Mesendoderm (in vitro differentiated cells): ENCODE measurements around the gene RAET1L.

Experiments used
- DNase-seq: peaks from one replicate; pipeline ENCODE4 v3.0.0; 2013
- H2AK5ac ChIP-seq: 2 replicates; pipeline ENCODE4 v1.6.1; 2013; ENCODE audit warnings: low read length, inconsistent platforms
- H2BK120ac ChIP-seq: 2 replicates; pipeline ENCODE4 v1.6.1; 2013; ENCODE audit warnings: low read depth, mild to moderate bottlenecking, low read length, moderate library complexity, mixed read lengths
- H2BK15ac ChIP-seq: replicated peaks from 2 replicates; pipeline ENCODE4 v1.6.1; 2013; ENCODE audit warnings: low read depth, mild to moderate bottlenecking, moderate library complexity
- H2BK5ac ChIP-seq: 2 replicates; pipeline ENCODE4 v1.6.1; 2013; ENCODE audit warnings: low read length, inconsistent platforms
- H3K18ac ChIP-seq: 2 replicates; pipeline ENCODE4 v1.6.1; 2013; ENCODE audit warnings: mild to moderate bottlenecking, low read length, mixed read lengths
- H3K23ac ChIP-seq: one replicate; pipeline ENCODE4 v1.6.1; 2013; ENCODE audit warnings: low read length
- H3K27ac ChIP-seq: 2 replicates; pipeline ENCODE4 v1.5.1; 2013; ENCODE audit warnings: low read depth, mild to moderate bottlenecking, inconsistent platforms, low read length, moderate library complexity
- H3K27me3 ChIP-seq: 2 replicates; pipeline ENCODE4 v1.6.1; 2013; ENCODE audit warnings: low read length, control low read depth, mild to moderate bottlenecking, inconsistent platforms; ENCODE audit not compliant: insufficient read depth, poor library complexity
- H3K36me3 ChIP-seq: 2 replicates; pipeline ENCODE4 v1.6.1; 2013; ENCODE audit warnings: low read length, inconsistent platforms; ENCODE audit not compliant: control insufficient read depth, insufficient read depth
- H3K4ac ChIP-seq: one replicate; pipeline ENCODE4 v1.6.1; 2013; ENCODE audit warnings: low read depth, mild to moderate bottlenecking, low read length, moderate library complexity
- H3K4me1 ChIP-seq: 2 replicates; pipeline ENCODE4 v1.6.1; 2013; ENCODE audit warnings: low read depth, low read length, inconsistent platforms; ENCODE audit not compliant: control insufficient read depth
- H3K4me2 ChIP-seq: 2 replicates; pipeline ENCODE4 v1.6.1; 2013; ENCODE audit warnings: low read length
- H3K4me3 ChIP-seq: 2 replicates; pipeline ENCODE4 v1.5.1; 2013; ENCODE audit warnings: mild to moderate bottlenecking, low read length
- H3K56ac ChIP-seq: one replicate; pipeline ENCODE4 v1.6.1; 2013; ENCODE audit warnings: low read length
- H3K79me1 ChIP-seq: 2 replicates; pipeline ENCODE4 v1.6.1; 2013; ENCODE audit warnings: low read length, inconsistent platforms
- H3K79me2 ChIP-seq: 2 replicates; pipeline ENCODE4 v1.6.1; 2013; ENCODE audit warnings: mild to moderate bottlenecking, low read length; ENCODE audit not compliant: control insufficient read depth, insufficient read depth
- H3K9ac ChIP-seq: 2 replicates; pipeline ENCODE4 v1.6.1; 2013; ENCODE audit warnings: low read length, inconsistent platforms
- H4K5ac ChIP-seq: one replicate; pipeline ENCODE4 v1.6.1; 2013; ENCODE audit warnings: low read length
- H4K8ac ChIP-seq: one replicate; pipeline ENCODE4 v1.6.1; 2013; ENCODE audit warnings: low read depth, mild to moderate bottlenecking, control low read depth, low read length, moderate library complexity
- WGBS: extraction: QIAGEN DNeasy Blood & Tissue Kit; methylation state at CpG from one replicate; pipeline ENCODE4 v1.1.7; 2013; ENCODE audit warnings: low lambda C conversion rate, missing lambda C conversion rate; ENCODE audit not compliant: insufficient coverage; ENCODE audit errors: extremely low coverage; 5-methylcytosine and 5-hydroxymethylcytosine counted together

The RAET1L gene

DNA sequence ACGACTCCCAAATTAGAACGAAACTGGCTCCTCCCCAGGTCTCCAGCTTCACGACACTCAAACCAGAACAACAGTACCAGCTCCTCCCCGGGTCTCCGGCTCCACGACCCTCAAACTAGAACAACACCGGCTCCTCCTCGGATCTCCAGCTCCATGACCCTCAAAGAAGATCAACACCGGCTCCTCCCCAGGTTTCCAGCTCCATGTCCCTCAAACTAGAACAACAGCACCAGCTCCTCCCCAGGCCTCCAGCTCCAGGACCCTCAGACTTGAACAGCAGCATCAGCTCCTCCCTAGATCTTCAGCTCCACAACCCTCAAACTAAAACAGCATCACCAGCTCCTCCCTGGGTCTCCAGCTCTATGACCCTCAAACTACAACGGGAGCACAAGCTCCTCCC lies 29.8 kb upstream of the RAET1L start:
- Histone ChIP-seq H3K9ac (no peak overlapping the region), H3K4ac (no peak overlapping the region), H3K27ac (no peak overlapping the region), H3K23ac (no peak overlapping the region), H3K4me1 (no peaks in the 10 kb centered on the region), H3K79me2 (no peaks in the 10 kb centered on the region), H4K5ac (no peak overlapping the region), H3K18ac (no peak overlapping the region), H2BK120ac (no peak overlapping the region), H3K4me3 (no peak overlapping the region), H4K8ac (no peak overlapping the region), H3K36me3 (no peaks in the 10 kb centered on the region), H2BK5ac (no peak overlapping the region), H2AK5ac (no peak overlapping the region), H3K79me1 (no peaks in the 10 kb centered on the region), H2BK15ac (no peak overlapping the region), H3K27me3 (no peaks in the 10 kb centered on the region), H3K56ac (no peak overlapping the region), H3K4me2 (no peak overlapping the region)
- DNase-seq: no peak
- WGBS: no CpG with 5 or more reads among the region's 10 CpGs

DNA sequence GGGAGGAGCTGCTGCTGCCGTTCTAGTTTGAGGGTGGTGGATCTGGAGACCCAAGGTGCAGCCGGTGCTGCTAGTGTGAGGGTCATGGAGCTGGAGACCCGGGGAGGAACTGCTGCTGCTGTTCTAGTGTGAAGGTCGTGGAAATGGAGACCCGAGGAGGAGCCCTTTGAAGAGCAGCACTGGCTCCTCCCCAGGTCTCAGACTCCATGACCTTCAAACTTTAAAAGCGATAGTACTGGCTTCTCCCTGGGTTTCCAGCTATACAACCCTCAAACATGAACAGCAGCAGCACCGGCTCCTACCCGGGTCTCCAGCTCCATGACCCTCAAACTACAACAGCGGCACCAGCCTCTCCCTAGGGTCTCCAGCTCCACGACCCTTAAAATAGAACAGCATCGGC lies 28.1 kb upstream of the RAET1L start:
- no CpG with 5 or more reads among the region's 11 CpGs for WGBS
- no peak overlapping the region for H4K8ac ChIP-seq

DNA sequence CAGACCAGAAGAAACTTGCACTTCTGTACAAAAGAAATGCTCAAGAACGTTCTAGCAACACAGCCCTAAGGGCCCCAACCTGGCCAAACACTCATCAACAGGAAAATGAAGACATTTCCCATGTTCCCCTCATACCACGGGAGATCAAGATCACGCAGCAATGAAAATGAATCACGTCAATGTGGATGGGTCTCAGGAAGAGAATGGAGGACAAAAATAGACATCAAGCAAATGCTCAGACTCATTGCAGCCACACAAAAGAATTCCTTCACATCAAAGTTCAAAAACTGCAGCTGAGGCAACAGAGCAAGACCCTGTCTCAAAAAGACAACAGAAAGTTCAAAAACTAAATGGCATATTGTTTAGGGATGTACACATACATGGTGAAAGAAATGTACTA lies 25.5 kb upstream of the RAET1L start:
- H3K4me1 ChIP-seq: no peaks in the 10 kb centered on the region
- no peak overlapping the region for H3K4ac ChIP-seq
- no peak overlapping the region for H3K9ac ChIP-seq
- H4K8ac ChIP-seq: no peak overlapping the region
- no peak for DNase-seq
- no peak overlapping the region for H3K18ac ChIP-seq
- no peak overlapping the region for H4K5ac ChIP-seq
- no peak overlapping the region for H2BK5ac ChIP-seq
- no peak overlapping the region for H2BK15ac ChIP-seq
- H2BK120ac ChIP-seq: no peak overlapping the region
- no peaks in the 10 kb centered on the region for H3K27me3 ChIP-seq
- H3K79me2 ChIP-seq: no peaks in the 10 kb centered on the region
- H3K36me3 ChIP-seq: no peaks in the 10 kb centered on the region
- no CpG with 5 or more reads among the region's 4 CpGs for WGBS
- H3K79me1 ChIP-seq: no peaks in the 10 kb centered on the region
- no peak overlapping the region for H3K4me3 ChIP-seq
- no peak overlapping the region for H3K56ac ChIP-seq
- no peak overlapping the region for H3K4me2 ChIP-seq
- no peak overlapping the region for H3K23ac ChIP-seq
- H3K27ac ChIP-seq: no peak overlapping the region
- no peak overlapping the region for H2AK5ac ChIP-seq

More for the DNA sequence above, 28.1 kb upstream of the RAET1L start:
- no peak overlapping the region for H3K56ac ChIP-seq
- H2BK15ac ChIP-seq: no peak overlapping the region
- no peak overlapping the region for H2BK120ac ChIP-seq
- H3K4me2 ChIP-seq: no peak overlapping the region
- no peaks in the 10 kb centered on the region for H3K36me3 ChIP-seq
- no peaks in the 10 kb centered on the region for H3K27me3 ChIP-seq
- H3K79me2 ChIP-seq: no peaks in the 10 kb centered on the region
- H3K4me3 ChIP-seq: no peak overlapping the region
- no peak overlapping the region for H3K27ac ChIP-seq
- H3K9ac ChIP-seq: no peak overlapping the region
- H2BK5ac ChIP-seq: no peak overlapping the region
- no peaks in the 10 kb centered on the region for H3K79me1 ChIP-seq
- H2AK5ac ChIP-seq: no peak overlapping the region
- no peak overlapping the region for H3K18ac ChIP-seq
- H4K5ac ChIP-seq: no peak overlapping the region
- no peak overlapping the region for H3K23ac ChIP-seq
- H3K4me1 ChIP-seq: no peaks in the 10 kb centered on the region
- H3K4ac ChIP-seq: no peak overlapping the region
- DNase-seq: no peak

DNA sequence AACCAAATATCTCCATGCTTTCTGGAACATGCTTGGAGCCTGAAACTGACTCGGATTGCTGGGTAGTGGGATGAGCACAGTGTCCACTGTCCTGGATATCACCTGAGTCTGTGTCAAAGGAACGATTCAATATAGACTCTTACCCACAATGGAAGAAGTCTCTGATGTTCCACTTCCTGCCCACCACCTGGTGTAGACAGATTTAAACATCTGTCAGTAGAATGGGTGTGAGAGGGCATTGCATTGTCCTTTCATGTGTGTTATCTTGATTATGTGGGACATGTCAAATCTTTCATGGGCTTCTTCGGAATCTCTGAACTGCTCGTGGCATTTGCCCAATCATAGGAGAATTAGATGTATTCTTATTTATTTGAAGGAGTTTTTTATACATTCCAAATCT lies 22.8 kb upstream of the RAET1L start:
- no peak overlapping the region for H3K56ac ChIP-seq
- no peak overlapping the region for H3K9ac ChIP-seq
- H3K18ac ChIP-seq: no peak overlapping the region
- H4K8ac ChIP-seq: no peak overlapping the region
- no peaks in the 10 kb centered on the region for H3K79me2 ChIP-seq
- H3K4me3 ChIP-seq: no peak overlapping the region
- H4K5ac ChIP-seq: no peak overlapping the region
- no peak overlapping the region for H3K27ac ChIP-seq
- H2AK5ac ChIP-seq: no peak overlapping the region
- no peak for DNase-seq
- H3K4me1 ChIP-seq: no peaks in the 10 kb centered on the region
- no peaks in the 10 kb centered on the region for H3K79me1 ChIP-seq
- no CpG with 5 or more reads among the region's 4 CpGs for WGBS
- H2BK5ac ChIP-seq: no peak overlapping the region
- H3K27me3 ChIP-seq: no peaks in the 10 kb centered on the region
- no peak overlapping the region for H2BK120ac ChIP-seq
- no peaks in the 10 kb centered on the region for H3K36me3 ChIP-seq
- H2BK15ac ChIP-seq: no peak overlapping the region
- no peak overlapping the region for H3K23ac ChIP-seq
- no peak overlapping the region for H3K4me2 ChIP-seq
- no peak overlapping the region for H3K4ac ChIP-seq

DNA sequence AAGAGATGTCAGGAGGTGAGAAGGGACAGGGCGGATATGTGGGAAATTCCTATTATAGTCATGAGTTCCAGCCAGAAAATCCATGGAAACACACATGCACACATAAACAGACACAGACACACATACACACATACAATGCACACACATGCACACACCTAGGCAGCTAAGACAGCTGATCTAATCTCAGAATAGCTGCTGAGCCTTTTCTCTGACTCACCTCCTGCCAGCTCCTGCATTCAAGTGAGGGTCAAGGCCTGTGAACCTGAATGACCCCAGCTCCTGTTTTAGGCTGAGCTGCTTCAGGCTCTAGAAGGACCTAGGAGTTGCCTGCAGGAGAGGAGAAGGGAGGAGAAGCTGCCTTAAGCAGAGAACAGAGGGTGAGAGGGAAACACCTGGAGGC lies 21.6 kb upstream of the RAET1L start:
- DNase-seq: peak; percentile 16
- Histone ChIP-seq H3K4ac (no peak overlapping the region), H3K27ac (no peak overlapping the region), H3K56ac (no peak overlapping the region), H2BK5ac (no peak overlapping the region), H3K79me2 (no peaks in the 10 kb centered on the region), H2BK120ac (no peak overlapping the region), H3K9ac (no peak overlapping the region), H4K5ac (no peak overlapping the region), H3K18ac (no peak overlapping the region), H3K4me2 (no peak overlapping the region), H3K27me3 (no peaks in the 10 kb centered on the region), H2AK5ac (no peak overlapping the region), H3K36me3 (no peaks in the 10 kb centered on the region), H3K79me1 (no peaks in the 10 kb centered on the region), H3K4me1 (no peaks in the 10 kb centered on the region), H4K8ac (no peak overlapping the region), H3K23ac (no peak overlapping the region), H3K4me3 (no peak overlapping the region), H2BK15ac (no peak overlapping the region)
- WGBS: no CpG with 5 or more reads among the region's 1 CpG

DNA sequence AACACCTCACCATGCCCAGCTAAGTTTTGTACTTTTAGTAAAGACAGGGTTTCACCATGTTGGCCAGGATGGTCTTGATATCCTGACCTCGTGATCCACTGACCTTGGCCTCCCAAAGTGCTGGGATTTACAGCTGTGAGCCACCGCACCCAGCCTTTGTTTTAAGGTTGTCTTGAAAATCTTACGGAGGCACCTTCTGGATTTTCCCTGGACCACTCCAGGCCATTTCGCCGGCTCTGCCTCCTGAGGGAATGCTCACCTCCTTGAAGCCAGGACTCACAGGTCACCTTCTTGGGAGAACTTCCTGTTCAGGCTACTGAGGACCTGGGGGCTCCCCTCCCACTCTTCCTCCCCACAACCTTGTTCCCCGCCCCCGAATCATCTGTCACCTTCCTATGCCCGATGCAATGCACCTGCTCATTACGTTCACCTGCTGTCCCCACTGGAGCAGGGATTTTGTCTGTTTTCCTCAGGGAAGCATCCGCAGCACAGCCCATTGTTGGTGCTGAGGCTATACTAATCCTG lies 19.4 kb upstream of the RAET1L start:
- H3K23ac ChIP-seq: no peak overlapping the region
- no peak overlapping the region for H2BK15ac ChIP-seq
- no CpG with 5 or more reads among the region's 10 CpGs for WGBS
- H3K4me3 ChIP-seq: no peak overlapping the region
- no peak overlapping the region for H3K56ac ChIP-seq
- H3K79me2 ChIP-seq: no peaks in the 10 kb centered on the region
- no peaks in the 10 kb centered on the region for H3K36me3 ChIP-seq
- H4K8ac ChIP-seq: no peak overlapping the region
- H3K4me2 ChIP-seq: no peak overlapping the region
- H3K27me3 ChIP-seq: peaks cover 4% of the 10 kb centered on the region
- H2BK5ac ChIP-seq: no peak overlapping the region
- H2AK5ac ChIP-seq: no peak overlapping the region
- no peak overlapping the region for H3K9ac ChIP-seq
- H3K27ac ChIP-seq: no peak overlapping the region
- no peaks in the 10 kb centered on the region for H3K4me1 ChIP-seq
- no peak overlapping the region for H3K4ac ChIP-seq
- no peaks in the 10 kb centered on the region for H3K79me1 ChIP-seq
- H3K18ac ChIP-seq: no peak overlapping the region
- no peak overlapping the region for H4K5ac ChIP-seq
- H2BK120ac ChIP-seq: no peak overlapping the region
- no peak for DNase-seq
